GM13976 (cell line): ENCODE data around the gene DNAAF5.
"Not testable (repeated sequence)": the region's sequence is repeated elsewhere in the genome, so short reads cannot be mapped to it uniquely, and the experiment has no call there.

Experiments
- DNase-seq: peaks from one replicate; pipeline ENCODE4 v3.0.0; 2012; ENCODE audit warnings: low spot score
- CTCF ChIP-seq: IDR thresholded peaks from 2 replicates; pipeline ENCODE4 v1.5.1; 2012; ENCODE audit warnings: borderline replicate concordance, mild to moderate bottlenecking; ENCODE audit not compliant: insufficient read depth; ENCODE audit errors: extremely low read depth, missing control alignments, control extremely low read depth
- in situ Hi-C: fragments of 300-500 bp; cut with MboI; formaldehyde crosslinking; loops from one replicate; pipeline ENCODE4 v1.12.0; 2022; ENCODE audit warnings: low sequenced_read_pairs, mixed read lengths, inconsistent platforms; ENCODE audit not compliant: unreplicated experiment

DNAAF5 gene

GRCh38 chr7:786472-787255 lies 60.2 kb downstream of the DNAAF5 start:
- peak; percentile 69 for TF ChIP-seq CTCF
- peak; percentile 90 for DNase-seq
- in situ Hi-C loops = loop anchor here (5.0 kb wide), 1 partner anchor 86 kb away; no protein-coding TSS in a partner anchor

- in situ Hi-C loops = loop anchor here (5.0 kb wide), 1 partner anchor 85 kb away; no protein-coding TSS in a partner anchor
- TF ChIP-seq CTCF = no peak
- peak; percentile 42 for DNase-seq
These were observed 61.1 kb downstream of the DNAAF5 start for GRCh38 chr7:787332-788240.

GRCh38 chr7:791519-791918 lies 65.0 kb downstream of the DNAAF5 start:
- DNase-seq = no peak
- TF ChIP-seq CTCF = no peak
- in situ Hi-C loops = no loop called here

- in situ Hi-C loops = no loop called here
- DNase-seq = no peak
- TF ChIP-seq CTCF = no peak
These were observed 67.7 kb downstream of the DNAAF5 start for GRCh38 chr7:794207-794606.

GRCh38 chr7:794671-795329 lies 68.3 kb downstream of the DNAAF5 start:
- no peak for DNase-seq
- in situ Hi-C loops = no loop called here
- TF ChIP-seq CTCF = no peak

GRCh38 chr7:796434-797169 lies 70.1 kb downstream of the DNAAF5 start:
- DNase-seq, in situ Hi-C loops: not testable (repeated sequence)
